Osteocyte (in vitro differentiated cells): ENCODE results near the gene EIF2S3. TPM values are rescaled to one million over a fixed set of nuclear protein-coding genes. Genes with fewer than 3 reads are reported as not detected.
"Not testable (repeated sequence)": the region's sequence is repeated elsewhere in the genome, so short reads cannot be mapped to it uniquely, and the experiment has no call there.

Experiments used
- DNase-seq: peaks from one replicate; pipeline ENCODE4 v3.0.0; 2021; ENCODE audit warnings: mixed read lengths; ENCODE audit not compliant: unreplicated experiment; ENCODE audit errors: extremely low spot score
- H3K27ac Mint-ChIP-seq: one replicate; pipeline ENCODE4 v1.8.0; 2021; ENCODE audit warnings: mild to moderate bottlenecking, mixed read lengths; ENCODE audit not compliant: unreplicated experiment
- H3K27me3 Mint-ChIP-seq: one replicate; pipeline ENCODE4 v1.8.0; 2021; ENCODE audit warnings: mixed read lengths; ENCODE audit not compliant: unreplicated experiment
- H3K36me3 Mint-ChIP-seq: one replicate; pipeline ENCODE4 v1.8.0; 2021; ENCODE audit warnings: mixed read lengths; ENCODE audit not compliant: unreplicated experiment
- H3K4me1 Mint-ChIP-seq: one replicate; pipeline ENCODE4 v1.8.0; 2021; ENCODE audit warnings: mixed read lengths; ENCODE audit not compliant: unreplicated experiment
- H3K4me3 Mint-ChIP-seq: one replicate; pipeline ENCODE4 v1.8.0; 2021; ENCODE audit warnings: mild to moderate bottlenecking, moderate library complexity, mixed read lengths; ENCODE audit not compliant: unreplicated experiment
- H3K9me3 Mint-ChIP-seq: one replicate; pipeline ENCODE4 v1.8.0; 2021; ENCODE audit warnings: mixed read lengths; ENCODE audit not compliant: unreplicated experiment
- CTCF ChIP-seq: fragments of 200-600 bp; sonication (generic); IDR thresholded peaks from 2 replicates; pipeline ENCODE4 v1.5.0; 2021; ENCODE audit warnings: antibody characterized with exemption, mild to moderate bottlenecking, moderate library complexity
- total RNA-seq: library from RNA; stranded (reverse); gene quantifications from 2 replicates; pipeline ENCODE4 v1.2.1, GENCODE V29; 2021

Gene EIF2S3
- total RNA-seq, 1 donor from 2014 or later = 360 TPM

GRCh38 chrX:24055043-24055356, 244 bp downstream of the EIF2S3 start:
- no peak for TF ChIP-seq CTCF
- no peaks in the 10 kb centered on the region for H3K9me3 Mint-ChIP-seq
- DNase-seq = no peak
- peaks cover 17% of the 10 kb centered on the region for H3K36me3 Mint-ChIP-seq
- H3K4me3 Mint-ChIP-seq = no peak overlapping the region
- peaks cover 17% of the 10 kb centered on the region for H3K4me1 Mint-ChIP-seq
- H3K27me3 Mint-ChIP-seq = no peaks in the 10 kb centered on the region
- no peak overlapping the region for H3K27ac Mint-ChIP-seq

DNA sequence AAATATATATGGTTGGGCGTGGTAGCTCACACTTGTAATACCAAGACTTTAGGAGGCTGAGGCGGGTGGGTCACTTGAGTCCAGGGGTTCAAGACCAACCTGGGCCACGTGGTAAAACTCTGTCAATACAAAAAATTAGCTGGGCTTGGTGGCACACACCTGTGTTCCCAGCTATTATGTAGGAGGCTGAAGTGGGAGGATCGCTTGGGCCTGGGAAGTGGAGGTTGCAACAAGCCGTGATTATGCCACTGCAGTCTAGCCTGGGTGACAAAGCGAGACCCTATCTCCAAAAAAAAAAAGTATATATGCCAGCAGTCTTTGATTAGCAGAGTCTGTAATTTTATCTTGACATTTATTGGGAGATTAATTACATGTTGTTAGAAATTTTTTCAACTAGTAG, 8.7 kb downstream of the EIF2S3 start:
- Mint-ChIP-seq H3K9me3 (no peaks in the 10 kb centered on the region), H3K27me3 (no peaks in the 10 kb centered on the region), H3K4me3 (no peak overlapping the region), H3K27ac (no peak overlapping the region), H3K36me3 (peaks cover 54% of the 10 kb centered on the region), H3K4me1 (peaks cover 2% of the 10 kb centered on the region)
- peak; percentile 23 for DNase-seq
- TF ChIP-seq CTCF = no peak

GRCh38 chrX:24069877-24070276, 15.1 kb downstream of the EIF2S3 start:
- TF ChIP-seq CTCF = no peak
- no peaks in the 10 kb centered on the region for H3K27me3 Mint-ChIP-seq
- no peak overlapping the region for H3K4me3 Mint-ChIP-seq
- H3K4me1 Mint-ChIP-seq = no peaks in the 10 kb centered on the region
- H3K36me3 Mint-ChIP-seq = peaks cover 57% of the 10 kb centered on the region
- DNase-seq = no peak
- no peaks in the 10 kb centered on the region for H3K9me3 Mint-ChIP-seq
- no peak overlapping the region for H3K27ac Mint-ChIP-seq

DNA sequence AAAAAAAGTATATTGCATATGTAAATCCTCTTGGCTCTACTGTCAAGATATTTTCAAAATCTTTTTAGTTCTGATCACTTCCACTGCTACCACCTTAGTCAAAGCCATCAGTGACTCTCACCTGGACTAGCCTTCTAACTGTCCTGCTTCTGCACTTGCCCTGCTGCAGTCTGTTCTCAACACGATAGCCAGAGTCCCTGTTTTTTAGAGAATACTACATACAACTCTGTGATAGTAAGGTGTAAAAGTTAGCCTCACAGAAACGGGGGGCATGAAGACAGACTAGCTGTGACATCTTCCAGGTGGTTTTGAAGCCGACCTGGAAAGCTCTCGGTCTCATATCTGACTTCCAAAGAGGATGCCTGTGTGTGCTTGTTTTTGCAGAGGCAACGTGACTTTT, 24.7 kb downstream of the EIF2S3 start:
- Mint-ChIP-seq H3K9me3 (no peaks in the 10 kb centered on the region), H3K4me3 (no peak overlapping the region), H3K4me1 (peaks cover 11% of the 10 kb centered on the region), H3K36me3 (peaks cover 38% of the 10 kb centered on the region), H3K27ac (no peak overlapping the region), H3K27me3 (no peaks in the 10 kb centered on the region)
- TF ChIP-seq CTCF = no peak
- no peak for DNase-seq

GRCh38 chrX:24080245-24080644, 25.5 kb downstream of the EIF2S3 start:
- H3K4me3 Mint-ChIP-seq, DNase-seq, H3K9me3 Mint-ChIP-seq, H3K27me3 Mint-ChIP-seq: not testable (repeated sequence)
- Mint-ChIP-seq H3K27ac (peak overlapping the region; percentile 43), H3K36me3 (peaks cover 33% of the 10 kb centered on the region), H3K4me1 (peaks cover 11% of the 10 kb centered on the region)

DNA sequence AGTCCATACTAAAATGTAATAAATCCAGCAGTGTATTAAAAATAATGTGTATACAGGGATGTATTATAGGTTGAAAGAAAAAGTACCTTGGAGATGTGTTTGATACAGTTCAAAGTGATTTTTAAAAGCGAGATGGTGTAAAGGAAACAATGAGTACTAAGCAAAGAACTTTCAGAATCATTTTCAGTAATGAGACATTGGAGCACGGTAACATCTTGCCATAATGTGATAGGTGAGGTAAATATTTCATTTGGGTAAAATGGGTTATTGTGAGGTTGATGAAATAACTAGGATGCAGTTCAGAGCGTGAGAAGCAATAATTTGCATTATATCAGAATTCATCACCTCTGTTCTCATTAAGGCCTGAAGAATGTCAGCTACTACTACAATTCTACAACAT, 25.9 kb downstream of the EIF2S3 start:
- Mint-ChIP-seq H3K4me3 (no peak overlapping the region), H3K27me3 (no peaks in the 10 kb centered on the region), H3K4me1 (peaks cover 11% of the 10 kb centered on the region), H3K9me3 (no peaks in the 10 kb centered on the region), H3K27ac (peak overlapping the region; percentile 43), H3K36me3 (peaks cover 29% of the 10 kb centered on the region)
- TF ChIP-seq CTCF = no peak
- DNase-seq = no peak
